Left lobe of liver (tissue), 2 donors: Measurements from ENCODE around the gene NCOA1. TPM values are rescaled to one million over a fixed set of nuclear protein-coding genes. Genes with fewer than 3 reads are reported as not detected.
"Not testable (repeated sequence)": the region's sequence is repeated elsewhere in the genome, so short reads cannot be mapped to it uniquely, and the experiment has no call there.

Source experiments
- ATAC-seq: fragments of 200-7000 bp; cut with Tn5 transposase; one replicate; pipeline ENCODE4 v1.9.1; 2020; ENCODE audit warnings: mild to moderate bottlenecking, moderate library complexity
- DNase-seq: peaks from one replicate; pipeline ENCODE4 v3.0.0-alpha.2; 2020; ENCODE audit warnings: low spot score
- total RNA-seq: library from RNA; stranded (reverse); gene quantifications from one replicate; pipeline ENCODE4 v1.2.1, GENCODE V29; 2021
- donor health status: DM: no; HTN: no; CAD: no; lungs with moderate emphysema.
- donor health status: DM: no; HTN: yes; CAD: no.

NCOA1 gene
- total RNA-seq, 1 donor from 2014 or later: 11.2 TPM

GRCh38 chr2:24771764-24772586 lies 280.9 kb downstream of the NCOA1 start:
- ATAC-seq (no peak), DNase-seq (no peak)

GRCh38 chr2:24774373-24774772 lies 283.3 kb downstream of the NCOA1 start:
- no peak for ATAC-seq

GRCh38 chr2:24779116-24779515 lies 288.1 kb downstream of the NCOA1 start:
- no peak for ATAC-seq
- DNase-seq: no peak

More at GRCh38 chr2:24774373-24774772, 283.3 kb downstream of the NCOA1 start:
- no peak for DNase-seq

GRCh38 chr2:24783641-24784040 lies 292.6 kb downstream of the NCOA1 start:
- ATAC-seq: no peak
- no peak for DNase-seq

DNA sequence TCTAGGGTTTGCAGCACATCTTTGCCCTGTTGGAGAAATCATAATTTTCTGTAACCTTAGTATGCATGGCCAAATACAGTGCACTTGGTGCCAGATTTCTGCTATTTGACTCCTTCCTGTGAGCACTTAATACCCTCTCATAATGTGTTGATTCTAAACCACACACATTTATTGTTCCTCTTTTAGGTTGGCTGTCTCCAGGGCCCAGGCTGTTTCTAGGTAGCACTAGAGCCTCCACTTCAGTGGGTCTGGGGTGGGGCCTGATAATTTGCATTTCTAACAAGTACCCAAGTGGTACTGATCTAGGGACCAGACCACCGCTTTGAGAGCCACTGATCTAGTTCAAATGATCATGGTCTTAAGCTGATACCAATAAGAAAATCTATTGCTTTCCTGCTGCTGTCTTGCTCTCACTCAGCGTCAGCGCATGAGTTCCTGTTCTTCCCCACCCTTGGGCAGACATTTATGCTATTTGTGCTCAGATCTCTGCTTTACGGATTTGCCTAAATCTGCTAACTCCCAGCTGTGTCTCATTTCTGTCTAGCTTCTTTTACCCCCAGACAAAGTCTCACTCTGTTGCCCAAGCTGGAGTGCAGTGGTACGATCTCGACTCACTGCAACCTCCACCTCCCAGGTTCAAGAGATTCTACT lies 294.7 kb downstream of the NCOA1 start:
- ATAC-seq: peak; percentile 39

DNA sequence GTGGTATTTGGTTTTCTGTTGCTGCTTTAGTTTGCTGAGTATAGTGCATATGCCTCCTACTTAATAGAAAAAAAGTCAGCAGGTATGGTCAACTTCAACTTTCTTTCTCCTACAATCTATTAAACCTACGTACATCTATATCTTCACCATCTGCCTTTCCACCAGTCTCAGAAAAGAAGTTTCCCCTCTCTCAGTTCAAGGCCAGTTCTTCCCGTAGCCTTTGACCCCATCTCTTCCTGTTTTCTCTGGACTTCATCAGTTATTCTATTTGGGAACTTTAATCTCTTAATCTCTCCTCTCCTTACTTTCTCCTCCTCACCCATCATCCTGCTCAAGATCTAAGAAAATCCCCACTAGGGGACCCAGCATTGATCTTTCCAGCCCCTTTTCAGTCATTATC lies 296.5 kb downstream of the NCOA1 start:
- no peak for DNase-seq
- ATAC-seq: no peak

More for the DNA sequence above, 294.7 kb downstream of the NCOA1 start:
- no peak for DNase-seq

GRCh38 chr2:24788816-24789215 lies 297.8 kb downstream of the NCOA1 start:
- DNase-seq (no peak), ATAC-seq (no peak)

- DNase-seq: no peak
- ATAC-seq: no peak
Observed at GRCh38 chr2:24791452-24791851, 300.4 kb downstream of the NCOA1 start.

GRCh38 chr2:24792542-24792873 lies 301.5 kb downstream of the NCOA1 start:
- peak; percentile 29 for ATAC-seq
- DNase-seq: no peak

DNA sequence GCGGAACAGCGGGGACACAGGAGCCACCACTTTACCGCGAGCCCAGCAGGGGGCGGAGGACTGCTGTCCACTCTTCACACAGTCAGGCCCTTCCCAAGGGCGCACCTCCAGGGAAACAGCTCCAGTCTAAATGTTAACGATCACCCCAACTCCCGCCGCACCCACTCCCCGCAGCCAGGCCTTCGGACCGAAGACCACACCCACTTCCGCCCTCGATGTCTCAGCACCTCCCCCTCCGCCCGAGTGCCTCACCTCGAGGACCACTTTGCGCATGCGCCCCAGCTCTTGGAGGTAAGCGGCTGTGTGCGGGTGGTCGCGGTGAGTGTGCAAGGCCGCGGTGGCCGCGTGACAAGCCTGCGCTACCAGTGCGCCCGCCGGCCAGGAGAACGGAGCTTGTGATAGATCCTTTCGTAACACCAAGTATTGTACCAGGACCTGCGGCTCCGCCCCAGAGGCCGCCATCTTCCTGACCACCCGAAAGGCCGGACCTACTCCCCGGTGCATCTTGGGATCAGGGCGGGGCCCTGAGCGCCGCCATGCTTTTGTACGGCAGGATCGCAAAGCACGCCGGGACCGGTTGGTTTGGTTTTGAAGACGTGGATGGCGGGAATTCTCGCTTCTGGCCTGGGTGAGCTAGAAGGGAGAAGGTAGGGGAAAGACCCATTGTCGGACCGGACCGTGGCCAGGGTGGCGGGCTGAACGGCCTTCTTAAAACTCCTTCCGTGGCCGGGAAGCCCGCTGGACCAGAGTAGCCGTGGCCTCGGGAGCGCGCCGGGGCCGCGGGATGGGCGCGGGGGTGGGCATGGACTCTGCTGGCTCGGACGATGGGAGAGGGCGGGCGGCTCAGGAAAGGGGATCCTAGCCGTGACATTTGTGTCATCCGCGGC lies 302.1 kb downstream of the NCOA1 start, which contains the start of the genes CENPO and PTRHD1:
Gene CENPO (plus strand): TSS at position 552 of the 887 bp plus-strand sequence. CDS start 495 bp downstream, outside the sequence.
Gene PTRHD1 (minus strand): TSS at position 518 of the 887 bp plus-strand sequence. CDS start 14 bp downstream, at position 504.
- peak; percentile 96 for ATAC-seq
- DNase-seq: peak; percentile 97

DNA sequence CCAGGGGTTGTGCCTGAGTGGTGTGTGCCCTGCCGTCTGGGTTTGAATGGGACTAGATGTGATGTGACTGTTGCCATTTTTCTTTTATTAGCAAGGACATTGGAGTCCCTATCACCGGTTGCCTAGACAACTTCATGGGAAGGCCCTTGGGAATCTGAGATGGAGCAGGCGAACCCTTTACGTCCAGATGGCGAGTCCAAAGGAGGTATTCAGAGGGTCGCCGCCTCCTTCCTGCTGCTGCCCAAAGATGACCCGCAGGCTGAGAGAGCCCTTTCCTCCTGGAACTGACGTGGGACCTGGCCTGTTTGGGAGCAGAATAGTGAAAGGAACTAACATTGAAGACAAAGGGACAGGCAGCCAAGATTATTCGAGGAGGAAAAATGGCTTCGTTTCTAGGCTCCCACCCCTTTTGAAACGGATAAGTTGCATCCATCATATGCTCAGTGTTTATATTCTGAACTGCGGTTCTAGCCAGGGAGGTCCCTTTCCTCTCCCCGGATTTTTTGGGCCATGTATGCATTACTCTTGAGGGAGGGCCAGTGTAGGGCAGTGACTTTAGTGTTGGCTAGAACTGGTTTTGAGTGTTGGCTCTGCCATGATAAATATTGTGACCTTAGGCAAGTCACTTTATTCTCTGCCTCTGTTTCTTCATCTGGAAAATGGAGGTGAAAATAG lies 302.8 kb downstream of the NCOA1 start:
- DNase-seq (no peak), ATAC-seq (no peak)

GRCh38 chr2:24797644-24798043 lies 306.6 kb downstream of the NCOA1 start:
- DNase-seq: no peak
- ATAC-seq: no peak

DNA sequence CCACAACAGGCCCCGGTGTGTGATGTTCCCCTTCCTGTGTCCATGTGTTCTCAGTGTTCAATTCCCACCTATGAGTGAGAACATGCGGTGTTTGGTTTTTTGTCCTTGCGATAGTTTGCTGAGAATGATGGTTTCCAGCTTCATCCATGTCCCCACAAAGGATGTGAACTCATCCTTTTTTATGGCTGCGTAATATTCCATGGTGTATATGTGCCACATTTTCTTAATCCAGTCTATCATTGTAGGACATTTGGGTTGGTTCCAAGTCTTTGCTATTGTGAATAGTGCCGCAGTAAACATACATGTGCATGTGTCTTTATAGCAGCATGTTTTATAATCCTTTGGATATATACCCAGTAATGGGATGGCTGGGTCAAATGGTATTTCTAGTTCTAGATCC lies 309.4 kb downstream of the NCOA1 start:
- ATAC-seq, DNase-seq: not testable (repeated sequence)

DNA sequence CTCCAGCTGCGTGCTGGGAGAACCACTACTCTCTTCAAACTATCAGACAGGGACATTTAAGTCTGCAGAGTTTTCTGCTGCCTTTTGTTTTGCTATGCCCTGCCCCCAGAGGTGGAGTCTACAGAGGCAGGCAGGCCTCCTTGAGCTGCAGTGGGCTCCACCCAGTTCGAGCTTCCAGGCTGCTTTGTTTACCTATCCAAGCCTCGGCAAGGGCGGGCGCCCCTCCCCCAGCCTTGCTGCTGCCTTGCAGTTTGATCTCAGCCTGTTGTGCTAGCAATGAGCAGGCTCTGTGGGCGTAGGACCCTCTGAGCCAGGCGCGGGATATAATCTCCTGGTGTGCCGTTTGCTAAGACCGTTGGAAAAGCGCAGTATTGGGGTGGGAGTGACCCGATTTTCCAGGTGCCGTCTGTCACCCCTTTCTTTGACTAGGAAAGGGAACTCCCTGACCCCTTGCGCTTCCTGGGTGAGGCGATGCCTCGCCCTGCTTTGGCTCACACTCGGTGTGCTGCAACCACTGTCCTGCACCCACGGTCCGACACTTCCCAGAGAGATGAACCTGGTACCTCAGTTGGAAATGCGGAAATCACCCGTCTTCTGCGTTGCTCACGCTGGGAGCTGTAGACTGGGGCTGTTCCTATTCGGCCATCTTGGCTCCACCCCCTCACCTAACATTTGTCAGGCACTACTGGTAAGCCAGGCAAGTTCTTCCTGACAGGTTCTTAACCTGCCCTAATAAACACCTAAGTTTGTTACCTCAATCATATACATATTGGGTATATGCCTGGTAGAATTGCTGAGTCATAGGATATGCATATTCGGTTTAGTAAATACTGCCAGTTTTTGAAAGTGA lies 315.0 kb downstream of the NCOA1 start:
- not testable (repeated sequence) for ATAC-seq, DNase-seq

DNA sequence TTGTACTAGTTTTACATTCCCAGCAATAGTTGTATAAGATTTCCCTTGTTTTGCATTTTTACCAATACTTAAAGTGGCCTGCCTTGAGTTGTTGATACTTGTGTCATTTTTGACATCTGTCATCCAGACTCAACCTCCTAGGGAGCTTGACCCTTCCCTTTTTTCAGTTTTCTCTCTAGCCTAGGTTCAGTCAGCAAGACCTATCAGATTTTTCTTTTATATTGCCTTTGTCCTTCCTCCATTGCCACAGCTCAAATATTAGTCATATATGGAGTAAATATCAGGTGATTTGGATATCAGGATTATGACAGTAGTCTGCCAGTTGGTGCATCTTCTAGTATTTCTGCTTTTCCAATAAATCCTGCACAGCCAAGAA lies 315.6 kb downstream of the NCOA1 start:
- DNase-seq (no peak), ATAC-seq (no peak)

DNA sequence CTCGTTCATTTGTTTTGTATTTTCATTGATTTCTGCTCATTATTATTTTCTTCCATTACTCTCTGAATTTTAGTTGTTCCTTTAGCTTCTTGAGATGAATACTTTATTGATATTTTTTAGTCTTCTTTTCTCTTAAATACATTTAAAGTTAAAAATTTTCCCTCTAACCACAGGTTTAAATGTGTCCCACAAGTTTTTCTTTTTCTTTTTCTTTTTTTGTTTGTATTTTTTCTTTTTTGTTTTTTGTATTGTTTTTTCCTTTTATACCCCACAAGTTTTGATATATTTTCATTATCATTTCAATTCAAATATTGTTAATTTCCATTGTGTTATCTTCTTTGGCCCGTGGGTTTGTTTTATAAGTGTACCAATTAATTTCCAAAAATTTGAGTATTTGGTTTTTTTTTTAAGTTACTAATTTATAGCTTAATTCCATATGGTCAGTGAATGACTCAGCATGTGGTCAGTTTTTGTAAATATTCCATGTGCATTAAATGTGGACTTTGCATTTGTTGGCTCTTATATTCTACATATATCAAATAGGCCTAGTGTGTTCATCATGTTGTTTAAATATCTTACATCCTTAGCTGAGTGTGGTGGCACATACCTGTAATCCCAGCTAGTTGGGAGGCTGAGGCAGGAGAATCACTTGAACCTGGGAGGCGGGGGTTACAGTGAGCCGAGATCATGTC lies 318.4 kb downstream of the NCOA1 start:
- no peak for DNase-seq
- ATAC-seq: no peak

GRCh38 chr2:24813691-24814137 lies 322.7 kb downstream of the NCOA1 start:
- no peak for ATAC-seq
- peak; percentile 8 for DNase-seq

GRCh38 chr2:24814516-24814915 lies 323.5 kb downstream of the NCOA1 start:
- DNase-seq (no peak), ATAC-seq (no peak)

GRCh38 chr2:24815171-24815570 lies 324.1 kb downstream of the NCOA1 start:
- no peak for ATAC-seq
- DNase-seq: no peak
